ENCODE results near the gene KLHL15. TPM values are rescaled to one million over a fixed set of nuclear protein-coding genes. Genes with fewer than 3 reads are reported as not detected.

The KLHL15 gene
- polyA plus RNA-seq, 1 of the 3 experiments (the other 2 are of a cell fraction), result 2.4 TPM

DNA sequence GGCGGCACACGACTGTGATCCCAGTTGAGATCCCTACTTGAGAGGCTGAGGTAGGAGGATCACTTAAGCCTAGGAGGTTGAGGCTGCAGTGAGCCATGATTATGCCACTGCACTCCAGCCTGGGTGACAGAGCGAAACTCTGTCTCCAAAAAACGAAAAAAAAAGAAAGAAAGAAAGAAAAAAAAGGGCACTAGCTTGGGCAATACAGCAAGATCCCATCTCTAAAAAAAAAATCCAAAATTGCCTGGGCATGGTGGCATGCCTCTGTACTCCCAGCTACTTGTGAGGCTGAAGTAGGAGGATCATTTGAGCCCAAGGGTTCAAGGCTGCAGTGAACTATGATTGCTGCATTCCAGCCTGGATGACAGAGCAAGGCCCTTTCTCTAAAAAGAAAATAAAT is 10.7 kb upstream of the KLHL15 start:
- no peak for DNase-seq
- H3K9me2 ChIP-seq, result no peaks in the 10 kb centered on the region
- H3K4me1 ChIP-seq (ENCODE audit: control insufficient read depth in 1 of 2, insufficient read depth in 2 of 2, low read depth in 1 of 2, low read length in 1 of 2), result no peaks in the 10 kb centered on the region
- H3K27ac ChIP-seq (ENCODE audit: low read depth in 2 of 2, low read length in 1 of 2), result no peak overlapping the region
- no peaks in the 10 kb centered on the region for H3K79me2 ChIP-seq (ENCODE audit: insufficient read depth)
- TF ChIP-seq, protein P1, sequence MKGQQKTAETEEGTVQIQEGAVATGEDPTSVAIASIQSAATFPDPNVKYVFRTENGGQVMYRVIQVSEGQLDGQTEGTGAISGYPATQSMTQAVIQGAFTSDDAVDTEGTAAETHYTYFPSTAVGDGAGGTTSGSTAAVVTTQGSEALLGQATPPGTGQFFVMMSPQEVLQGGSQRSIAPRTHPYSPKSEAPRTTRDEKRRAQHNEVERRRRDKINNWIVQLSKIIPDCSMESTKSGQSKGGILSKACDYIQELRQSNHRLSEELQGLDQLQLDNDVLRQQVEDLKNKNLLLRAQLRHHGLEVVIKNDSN (IDR thresholded peaks at IDR 0.05; ENCODE audit: borderline replicate concordance, low read depth), result no peak
- TF ChIP-seq NFIC (IDR thresholded peaks at IDR 0.05; ENCODE audit: borderline replicate concordance) (no peak), EZH2phosphoT487 (IDR thresholded peaks at IDR 0.05; ENCODE audit: borderline replicate concordance, low read depth) (no peak), TCF12 (IDR thresholded peaks at IDR 0.05) (no peak), TAF1 (IDR thresholded peaks at IDR 0.05; ENCODE audit: borderline replicate concordance, low read depth, low read length) (no peak), SIN3A (IDR thresholded peaks at IDR 0.05; ENCODE audit: borderline replicate concordance, low read depth, low read length) (no peak), MXI1 (IDR thresholded peaks at IDR 0.05; ENCODE audit: low read depth, low read length) (no peak), NRF1 (IDR thresholded peaks at IDR 0.05; ENCODE audit: low read depth, low read length) (no peak), FOXM1 (IDR thresholded peaks at IDR 0.05; ENCODE audit: low read depth) (no peak), RAD21 (IDR thresholded peaks at IDR 0.05; ENCODE audit: low read length) (no peak), SMC3 (IDR thresholded peaks at IDR 0.05; ENCODE audit: low read depth, low read length) (no peak), GATA2 (CRISPR knock-in tag; IDR thresholded peaks at IDR 0.05) (no peak)
- TF ChIP-seq, protein P2, sequence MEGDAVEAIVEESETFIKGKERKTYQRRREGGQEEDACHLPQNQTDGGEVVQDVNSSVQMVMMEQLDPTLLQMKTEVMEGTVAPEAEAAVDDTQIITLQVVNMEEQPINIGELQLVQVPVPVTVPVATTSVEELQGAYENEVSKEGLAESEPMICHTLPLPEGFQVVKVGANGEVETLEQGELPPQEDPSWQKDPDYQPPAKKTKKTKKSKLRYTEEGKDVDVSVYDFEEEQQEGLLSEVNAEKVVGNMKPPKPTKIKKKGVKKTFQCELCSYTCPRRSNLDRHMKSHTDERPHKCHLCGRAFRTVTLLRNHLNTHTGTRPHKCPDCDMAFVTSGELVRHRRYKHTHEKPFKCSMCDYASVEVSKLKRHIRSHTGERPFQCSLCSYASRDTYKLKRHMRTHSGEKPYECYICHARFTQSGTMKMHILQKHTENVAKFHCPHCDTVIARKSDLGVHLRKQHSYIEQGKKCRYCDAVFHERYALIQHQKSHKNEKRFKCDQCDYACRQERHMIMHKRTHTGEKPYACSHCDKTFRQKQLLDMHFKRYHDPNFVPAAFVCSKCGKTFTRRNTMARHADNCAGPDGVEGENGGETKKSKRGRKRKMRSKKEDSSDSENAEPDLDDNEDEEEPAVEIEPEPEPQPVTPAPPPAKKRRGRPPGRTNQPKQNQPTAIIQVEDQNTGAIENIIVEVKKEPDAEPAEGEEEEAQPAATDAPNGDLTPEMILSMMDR (IDR thresholded peaks at IDR 0.05), result no peak
- TF ChIP-seq, protein P3, sequence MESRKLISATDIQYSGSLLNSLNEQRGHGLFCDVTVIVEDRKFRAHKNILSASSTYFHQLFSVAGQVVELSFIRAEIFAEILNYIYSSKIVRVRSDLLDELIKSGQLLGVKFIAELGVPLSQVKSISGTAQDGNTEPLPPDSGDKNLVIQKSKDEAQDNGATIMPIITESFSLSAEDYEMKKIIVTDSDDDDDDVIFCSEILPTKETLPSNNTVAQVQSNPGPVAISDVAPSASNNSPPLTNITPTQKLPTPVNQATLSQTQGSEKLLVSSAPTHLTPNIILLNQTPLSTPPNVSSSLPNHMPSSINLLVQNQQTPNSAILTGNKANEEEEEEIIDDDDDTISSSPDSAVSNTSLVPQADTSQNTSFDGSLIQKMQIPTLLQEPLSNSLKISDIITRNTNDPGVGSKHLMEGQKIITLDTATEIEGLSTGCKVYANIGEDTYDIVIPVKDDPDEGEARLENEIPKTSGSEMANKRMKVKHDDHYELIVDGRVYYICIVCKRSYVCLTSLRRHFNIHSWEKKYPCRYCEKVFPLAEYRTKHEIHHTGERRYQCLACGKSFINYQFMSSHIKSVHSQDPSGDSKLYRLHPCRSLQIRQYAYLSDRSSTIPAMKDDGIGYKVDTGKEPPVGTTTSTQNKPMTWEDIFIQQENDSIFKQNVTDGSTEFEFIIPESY (IDR thresholded peaks at IDR 0.05; ENCODE audit: borderline replicate concordance, low read depth), result no peak
- TF ChIP-seq, protein P4, sequence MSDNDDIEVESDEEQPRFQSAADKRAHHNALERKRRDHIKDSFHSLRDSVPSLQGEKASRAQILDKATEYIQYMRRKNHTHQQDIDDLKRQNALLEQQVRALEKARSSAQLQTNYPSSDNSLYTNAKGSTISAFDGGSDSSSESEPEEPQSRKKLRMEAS (IDR thresholded peaks at IDR 0.05; ENCODE audit: low read depth), result no peak
- WGBS (ENCODE audit: low lambda C conversion rate), result 41% methylated on average over 4 of the region's 4 CpGs
- no peaks in the 10 kb centered on the region for H4K20me1 ChIP-seq (ENCODE audit: insufficient read depth)
- no peak overlapping the region for H3K9ac ChIP-seq
- ChIA-PET CTCF (no interaction called here), POLR2A (no interaction called here)
- H3F3A ChIP-seq (replicated peaks; ENCODE audit: insufficient read depth), result no peaks in the 10 kb centered on the region
- H3K4me2 ChIP-seq, result no peak overlapping the region
- no peaks in the 10 kb centered on the region; the same call in 1 of the 2 replicates for H3K27me3 ChIP-seq (ENCODE audit: insufficient read depth)
- no peak overlapping the region for H3K4me3 ChIP-seq (ENCODE audit: low read depth in 2 of 2, low read length in 1 of 2)
- no peaks in the 10 kb centered on the region for H3K9me3 ChIP-seq
- H2AFZ ChIP-seq (ENCODE audit: low read depth), result no peak overlapping the region
- H3K36me3 ChIP-seq (replicated peaks in 1 of 2; ENCODE audit: control insufficient read depth in 1 of 2, insufficient read depth in 2 of 2, low read length in 1 of 2), result no peaks in the 10 kb centered on the region
